Muscle of leg (tissue), 11 donors: ENCODE results near the gene GOSR1. TPM values are rescaled to one million over a fixed set of nuclear protein-coding genes. Genes with fewer than 3 reads are reported as not detected.

Source experiments
- DNase-seq: peaks from one replicate; pipeline ENCODE4 v3.0.0; 2013
- H3K27ac ChIP-seq: one replicate; pipeline ENCODE4 v1.5.1; 2013; ENCODE audit warnings: mild to moderate bottlenecking, low read length, control low read depth
- H3K27me3 ChIP-seq: one replicate; pipeline ENCODE4 v1.6.1; 2013; ENCODE audit warnings: low read length; ENCODE audit not compliant: control insufficient read depth, insufficient read depth
- H3K36me3 ChIP-seq: one replicate; pipeline ENCODE4 v1.6.1; 2013; ENCODE audit warnings: low read length; ENCODE audit not compliant: control insufficient read depth, insufficient read depth
- H3K4me1 ChIP-seq: one replicate; pipeline ENCODE4 v1.6.1; 2013; ENCODE audit warnings: low read length; ENCODE audit not compliant: control insufficient read depth, insufficient read depth
- H3K4me3 ChIP-seq: one replicate; pipeline ENCODE4 v1.5.1; 2013; ENCODE audit warnings: low read length, control low read depth
- H3K9me3 ChIP-seq: replicated peaks from 2 replicates; pipeline ENCODE4 v1.6.1; 2013; ENCODE audit warnings: low read depth, low read length; ENCODE audit not compliant: control insufficient read depth
- WGBS: methylation state at CpG from one replicate; pipeline ENCODE4 v1.1.5; 2013; ENCODE audit warnings: missing lambda C conversion rate; ENCODE audit not compliant: insufficient coverage; 5-methylcytosine and 5-hydroxymethylcytosine counted together
- polyA plus RNA-seq, 8 donors: library from polyadenylated mRNA; unstranded; fragments of 120-200 nt; gene quantifications; one replicate each; pipeline versions ENCODE4 v1.2.1 to v1.2.3, GENCODE V29; 2013; ENCODE audit warnings: inconsistent platforms in 1 of 8, low replicate concordance in 1 of 8; ENCODE audit not compliant: insufficient read length in 8 of 8, insufficient read depth in 1 of 8
- total RNA-seq: library from RNA; stranded (reverse); fragments of 120-200 nt; gene quantifications from one replicate; pipeline ENCODE4 v1.2.4, GENCODE V29; 2013

Gene GOSR1
- total and polyA plus RNA-seq, 9 donors, result 21.8 to 32.3 (median 26.0) TPM

DNA sequence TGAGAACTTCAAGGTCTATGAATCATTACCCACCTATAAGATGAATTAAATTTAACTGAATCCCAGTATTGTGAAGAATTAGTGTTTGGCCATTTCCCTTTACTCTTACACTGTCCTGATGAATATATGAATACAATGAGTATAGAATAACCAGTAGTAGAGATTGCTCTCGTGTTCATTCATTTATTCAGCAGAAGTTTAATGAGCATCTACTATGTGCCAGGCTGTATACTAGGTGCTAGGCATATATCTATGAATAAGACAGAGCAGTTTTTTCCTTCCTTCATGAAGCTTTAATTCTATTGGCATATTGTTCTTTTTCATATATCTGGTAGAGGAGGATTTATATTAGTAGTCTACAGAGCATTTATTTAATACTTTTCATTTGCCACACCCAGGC lies 6.0 kb downstream of the GOSR1 start:
- Histone ChIP-seq H3K27ac (no peak overlapping the region), H3K36me3 (peaks cover 35% of the 10 kb centered on the region), H3K27me3 (no peaks in the 10 kb centered on the region), H3K4me3 (no peak overlapping the region), H3K4me1 (peaks cover 3% of the 10 kb centered on the region), H3K9me3 (no peaks in the 10 kb centered on the region)
- WGBS, result no CpG with 5 or more reads among the region's 1 CpG
- DNase-seq, result no peak

DNA sequence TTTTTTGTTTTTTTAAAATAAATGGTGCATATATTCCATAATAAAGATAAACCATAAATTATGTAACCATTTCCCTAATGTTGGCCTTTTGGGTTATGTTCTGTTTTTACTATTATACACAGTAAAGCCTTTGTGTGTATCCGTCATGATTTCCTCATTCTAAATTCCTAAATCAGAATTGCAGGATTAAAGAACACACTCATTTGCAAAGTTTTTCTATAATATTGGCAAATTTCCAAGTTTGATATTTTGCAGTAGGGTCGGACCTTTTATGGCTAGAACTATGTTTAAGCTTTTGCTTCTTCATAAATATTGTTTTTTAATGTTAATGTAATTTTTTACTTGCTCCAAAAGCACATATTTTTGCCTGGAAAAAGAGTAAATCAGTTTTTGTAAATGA lies 16.6 kb downstream of the GOSR1 start:
- H3K27me3 ChIP-seq, result no peaks in the 10 kb centered on the region
- no peak overlapping the region for H3K4me3 ChIP-seq
- WGBS, result no CpG with 5 or more reads among the region's 2 CpGs
- no peaks in the 10 kb centered on the region for H3K9me3 ChIP-seq
- no peak for DNase-seq
- H3K27ac ChIP-seq, result no peak overlapping the region
- H3K36me3 ChIP-seq, result peaks cover 49% of the 10 kb centered on the region
- H3K4me1 ChIP-seq, result no peaks in the 10 kb centered on the region

DNA sequence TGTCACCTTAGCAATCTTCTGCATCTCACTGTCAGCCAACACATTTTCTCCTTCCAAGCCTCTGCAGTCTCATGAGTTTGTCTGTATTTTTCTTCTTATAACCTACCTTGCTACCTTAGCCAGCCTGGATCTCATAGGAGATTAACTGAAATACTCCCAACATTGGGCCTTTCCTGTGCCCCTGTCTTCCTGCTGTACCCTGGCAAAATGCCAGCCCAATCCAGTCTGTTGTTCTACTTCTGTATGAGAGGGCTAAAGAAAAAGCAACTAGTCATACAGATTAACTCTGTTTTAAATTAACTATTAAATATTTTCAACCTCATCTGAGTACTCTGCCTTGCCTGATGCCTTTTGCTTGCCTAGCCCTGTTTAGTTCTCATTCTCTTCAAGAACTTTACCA lies 18.4 kb downstream of the GOSR1 start:
- peak; percentile 8 for DNase-seq
- Histone ChIP-seq H3K9me3 (no peaks in the 10 kb centered on the region), H3K27me3 (no peaks in the 10 kb centered on the region), H3K27ac (no peak overlapping the region), H3K4me3 (no peak overlapping the region), H3K36me3 (peaks cover 41% of the 10 kb centered on the region), H3K4me1 (no peaks in the 10 kb centered on the region)

DNA sequence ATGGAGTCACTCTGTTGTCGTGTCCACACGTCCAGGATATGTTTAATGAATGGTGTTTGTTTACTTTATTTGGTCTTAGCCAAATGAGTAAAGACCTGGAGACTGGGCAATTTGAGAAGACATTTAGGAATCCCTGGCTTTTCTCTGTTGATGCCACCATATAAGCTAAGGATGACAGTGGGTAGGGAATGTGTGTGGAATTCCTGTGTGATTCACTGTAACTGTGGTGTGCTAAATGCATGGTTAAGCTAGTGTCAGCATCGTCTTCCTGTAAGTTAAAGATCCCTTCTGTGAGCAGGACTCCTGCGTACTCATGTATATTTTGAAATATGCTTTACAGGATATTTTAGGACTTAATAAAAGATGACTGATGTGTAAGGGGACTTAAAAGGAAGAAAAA lies 26.4 kb downstream of the GOSR1 start:
- H3K9me3 ChIP-seq, result no peaks in the 10 kb centered on the region
- H3K4me1 ChIP-seq, result no peaks in the 10 kb centered on the region
- no peak overlapping the region for H3K27ac ChIP-seq
- DNase-seq, result no peak
- no peak overlapping the region for H3K4me3 ChIP-seq
- peaks cover 46% of the 10 kb centered on the region for H3K36me3 ChIP-seq
- H3K27me3 ChIP-seq, result no peaks in the 10 kb centered on the region
- whole genome bisulfite sequencing, result 80% methylated on average over 1 of the region's 4 CpGs

DNA sequence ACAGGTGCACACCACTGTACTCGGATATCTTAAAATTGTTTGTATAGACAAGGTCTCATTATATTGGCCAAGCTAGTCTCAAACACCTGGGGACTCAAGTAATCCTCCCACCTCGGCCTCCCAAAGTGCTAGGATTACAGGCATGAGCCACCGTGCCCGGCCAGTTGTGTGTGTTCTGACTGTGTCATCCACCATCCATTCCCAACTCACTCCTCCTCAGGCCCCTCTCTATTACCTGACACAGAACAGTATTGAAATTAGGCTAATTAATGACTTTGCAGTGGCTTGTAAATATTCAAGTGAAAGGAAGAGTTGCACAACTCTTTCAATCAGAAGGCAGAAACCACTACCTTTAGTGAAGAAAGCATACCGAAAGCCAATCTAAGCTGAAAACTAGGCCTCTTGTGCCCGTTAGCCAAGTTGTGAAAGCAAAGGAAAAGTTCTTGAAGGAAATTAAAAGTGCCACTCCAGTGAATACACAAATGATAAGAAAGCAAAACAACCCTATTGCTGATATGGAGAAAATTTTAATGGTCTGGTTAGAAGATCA lies 28.7 kb downstream of the GOSR1 start:
- no peaks in the 10 kb centered on the region for H3K27me3 ChIP-seq
- no peak for DNase-seq
- peaks cover 43% of the 10 kb centered on the region for H3K36me3 ChIP-seq
- H3K27ac ChIP-seq, result no peak overlapping the region
- no peak overlapping the region for H3K4me3 ChIP-seq
- H3K4me1 ChIP-seq, result no peaks in the 10 kb centered on the region
- WGBS, result 100% methylated on average over 2 of the region's 6 CpGs
- H3K9me3 ChIP-seq, result no peaks in the 10 kb centered on the region

DNA sequence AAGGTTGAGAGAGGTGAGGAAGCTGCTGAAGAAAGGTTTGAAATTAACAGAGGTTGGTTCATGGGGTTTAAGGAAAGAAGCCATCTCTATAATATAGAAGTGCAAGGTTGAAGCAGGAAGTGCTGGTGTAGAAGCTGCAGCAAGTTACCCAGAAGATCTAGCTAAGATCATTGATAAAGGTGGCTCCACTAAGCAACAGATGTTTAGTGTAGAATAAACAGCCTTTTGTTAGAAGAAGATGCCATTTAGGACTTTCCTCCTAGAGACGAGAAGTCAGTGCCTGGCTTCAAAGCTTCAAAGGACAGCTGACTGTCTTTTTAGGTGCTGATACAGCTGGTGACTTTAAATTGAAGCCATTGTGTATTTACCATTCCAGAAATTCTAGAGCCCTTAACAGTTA lies 29.3 kb downstream of the GOSR1 start:
- H3K36me3 ChIP-seq, result peaks cover 39% of the 10 kb centered on the region
- WGBS, result 60% methylated on average over 1 of the region's 1 CpG
- no peaks in the 10 kb centered on the region for H3K27me3 ChIP-seq
- DNase-seq, result no peak
- no peaks in the 10 kb centered on the region for H3K9me3 ChIP-seq
- H3K4me3 ChIP-seq, result no peak overlapping the region
- H3K27ac ChIP-seq, result no peak overlapping the region
- no peaks in the 10 kb centered on the region for H3K4me1 ChIP-seq

DNA sequence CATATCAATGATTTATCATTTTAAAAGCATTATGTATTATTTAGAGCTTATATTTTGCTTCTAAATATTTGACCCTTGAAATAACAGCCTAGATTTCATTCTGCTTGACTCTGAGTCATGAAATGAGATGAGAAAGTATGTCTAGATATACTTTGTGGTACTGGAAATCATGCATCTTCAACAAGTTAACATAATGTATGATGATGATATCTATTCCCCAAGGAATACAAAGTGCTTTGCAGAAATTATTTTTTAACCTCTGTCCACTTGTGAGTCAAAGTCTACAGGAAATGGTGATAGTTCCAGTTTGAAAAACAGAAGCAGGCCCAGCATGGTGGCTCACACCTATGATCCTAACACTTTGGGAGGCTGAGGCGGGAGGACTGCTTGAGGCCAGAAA lies 36.1 kb downstream of the GOSR1 start:
- WGBS, result 100% methylated on average over 1 of the region's 1 CpG
- Histone ChIP-seq H3K36me3 (peaks cover 20% of the 10 kb centered on the region), H3K9me3 (no peaks in the 10 kb centered on the region), H3K27me3 (no peaks in the 10 kb centered on the region), H3K4me1 (no peaks in the 10 kb centered on the region), H3K4me3 (no peak overlapping the region), H3K27ac (no peak overlapping the region)
- no peak for DNase-seq

DNA sequence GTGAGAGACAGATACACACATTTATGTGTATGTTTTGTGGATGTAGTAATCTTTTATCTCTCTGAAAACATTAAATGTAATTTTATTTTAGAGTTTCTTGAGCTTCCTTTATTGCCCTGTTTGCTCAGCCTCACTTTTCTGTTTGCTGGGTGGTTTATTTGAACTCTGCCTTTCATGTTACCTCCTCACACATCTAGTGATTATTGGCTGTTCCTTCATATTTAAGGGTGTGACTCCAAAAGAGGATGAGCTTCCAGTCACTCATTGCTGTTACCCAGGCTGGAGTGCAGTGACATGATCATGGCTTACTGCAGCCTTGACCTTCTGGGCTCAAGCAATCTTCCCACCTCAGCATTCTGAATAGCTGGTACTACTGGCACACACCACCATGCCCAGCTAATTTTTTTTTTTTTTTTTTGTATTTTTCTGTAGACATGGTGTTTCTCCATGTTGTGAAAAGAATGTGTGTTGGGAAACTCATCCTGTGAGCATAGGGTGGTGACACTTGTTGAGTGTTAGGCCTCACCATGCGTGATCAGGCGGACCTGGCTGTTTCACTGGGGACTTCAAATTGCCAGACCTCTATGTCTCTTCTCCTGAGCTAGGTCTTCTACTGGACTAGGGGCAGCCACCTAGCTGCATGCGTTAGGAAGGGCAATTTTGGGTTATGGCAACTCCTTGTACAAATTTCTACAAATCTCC lies 37.8 kb downstream of the GOSR1 start:
- Histone ChIP-seq H3K4me1 (peaks cover 3% of the 10 kb centered on the region), H3K9me3 (no peaks in the 10 kb centered on the region), H3K36me3 (peaks cover 20% of the 10 kb centered on the region), H3K4me3 (no peak overlapping the region), H3K27me3 (no peaks in the 10 kb centered on the region), H3K27ac (no peak overlapping the region)
- DNase-seq, result no peak
- no CpG with 5 or more reads among the region's 3 CpGs for WGBS

DNA sequence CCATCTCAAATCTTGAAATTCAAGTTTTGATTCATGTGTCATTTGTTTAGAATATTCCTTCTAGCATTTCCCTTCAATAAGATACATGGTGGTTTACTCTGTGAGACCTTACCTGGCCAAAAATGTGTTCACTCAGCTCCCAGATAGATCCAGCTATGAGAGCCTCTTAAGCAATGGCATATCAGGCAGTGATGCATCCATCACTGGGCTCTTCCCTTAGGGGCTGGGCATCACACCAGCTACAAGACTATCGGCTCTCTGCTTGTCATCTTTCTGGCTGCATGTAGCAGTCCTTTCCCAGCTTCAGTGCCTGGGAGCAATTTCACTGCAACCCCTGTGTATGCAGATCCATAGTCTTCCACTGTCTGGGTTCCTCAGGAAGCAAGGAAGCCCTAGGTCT lies 40.6 kb downstream of the GOSR1 start:
- Histone ChIP-seq H3K4me1 (peaks cover 4% of the 10 kb centered on the region), H3K4me3 (no peak overlapping the region), H3K27me3 (no peaks in the 10 kb centered on the region), H3K9me3 (no peaks in the 10 kb centered on the region), H3K27ac (no peak overlapping the region), H3K36me3 (peaks cover 36% of the 10 kb centered on the region)
- 95% methylated on average over 1 of the region's 1 CpG for WGBS
- no peak for DNase-seq

DNA sequence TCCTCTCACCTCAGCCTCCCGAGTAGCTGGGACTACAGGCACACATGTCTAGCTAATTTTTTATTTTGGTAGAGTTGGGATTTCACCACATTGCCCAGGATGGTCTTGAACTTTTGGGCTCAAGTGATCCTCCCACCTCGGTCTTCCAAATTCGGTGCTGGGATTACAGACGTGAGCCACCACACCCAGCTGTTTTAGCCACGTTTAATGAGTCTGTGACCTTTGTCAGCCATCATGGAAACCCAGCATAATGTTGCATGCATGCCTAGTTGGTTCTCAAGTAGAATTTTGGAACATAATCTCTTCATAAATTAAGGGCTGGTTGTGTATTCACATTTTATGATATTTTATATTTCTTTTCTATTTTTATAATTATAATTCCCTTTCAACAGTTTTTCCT lies 42.0 kb downstream of the GOSR1 start:
- Histone ChIP-seq H3K4me3 (no peak overlapping the region), H3K27me3 (no peaks in the 10 kb centered on the region), H3K9me3 (no peaks in the 10 kb centered on the region), H3K4me1 (peaks cover 4% of the 10 kb centered on the region), H3K27ac (peak overlapping the region; percentile 78), H3K36me3 (peaks cover 32% of the 10 kb centered on the region)
- DNase-seq, result peak; percentile 37
- 45% methylated on average over 4 of the region's 5 CpGs for WGBS

DNA sequence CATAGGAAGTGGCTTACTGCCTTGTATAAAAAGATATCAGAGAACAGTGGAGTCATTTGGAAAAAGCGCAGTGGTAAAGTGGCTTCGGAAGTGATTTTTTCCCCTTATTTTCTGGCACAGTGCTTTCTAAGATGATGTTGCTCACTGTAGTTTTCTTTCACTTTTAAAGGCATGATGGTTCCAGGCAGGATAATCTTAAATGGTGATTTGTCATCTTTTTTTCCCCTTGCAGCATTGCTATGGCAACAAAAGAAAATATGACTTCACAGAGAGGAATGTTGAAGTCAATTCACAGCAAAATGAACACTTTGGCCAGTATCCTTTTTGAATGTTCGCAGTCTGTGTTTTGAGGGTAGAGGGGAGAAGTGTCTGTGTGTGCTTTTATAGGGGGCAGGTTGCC lies 42.5 kb downstream of the GOSR1 start:
- Histone ChIP-seq H3K27me3 (no peaks in the 10 kb centered on the region), H3K27ac (peak overlapping the region; percentile 78), H3K9me3 (no peaks in the 10 kb centered on the region), H3K4me3 (no peak overlapping the region), H3K4me1 (peaks cover 8% of the 10 kb centered on the region), H3K36me3 (peaks cover 32% of the 10 kb centered on the region)
- peak; percentile 96 for DNase-seq
- WGBS, result no CpG with 5 or more reads among the region's 3 CpGs
